ENCODE measurements around the gene DGLUCY.
"Not testable (repeated sequence)": the region's sequence is repeated elsewhere in the genome, so short reads cannot be mapped to it uniquely, and the experiment has no call there.

The DGLUCY gene

DNA sequence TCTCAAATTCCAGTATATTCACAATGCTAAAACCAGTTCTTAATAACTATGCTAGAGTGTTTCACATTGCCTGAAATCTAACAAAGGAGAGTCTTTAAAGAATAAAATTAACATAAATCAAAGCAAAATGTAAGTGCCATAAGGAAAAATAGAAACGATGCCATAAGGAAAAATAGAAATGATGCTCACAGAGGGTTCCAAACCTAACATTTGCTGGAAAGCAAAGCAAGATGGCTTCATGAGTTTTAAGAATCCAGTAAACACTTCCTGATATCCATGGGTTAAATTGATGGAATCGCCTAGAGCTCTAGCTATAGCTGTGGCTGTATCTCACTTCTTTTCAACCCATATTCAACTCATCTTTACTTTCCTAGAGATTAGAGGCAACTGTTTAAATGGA is 66.7 kb downstream of the DGLUCY start:
- no peak for DNase-seq (ENCODE audit: extremely low read depth, low read depth)
- TF ChIP-seq, protein P1, sequence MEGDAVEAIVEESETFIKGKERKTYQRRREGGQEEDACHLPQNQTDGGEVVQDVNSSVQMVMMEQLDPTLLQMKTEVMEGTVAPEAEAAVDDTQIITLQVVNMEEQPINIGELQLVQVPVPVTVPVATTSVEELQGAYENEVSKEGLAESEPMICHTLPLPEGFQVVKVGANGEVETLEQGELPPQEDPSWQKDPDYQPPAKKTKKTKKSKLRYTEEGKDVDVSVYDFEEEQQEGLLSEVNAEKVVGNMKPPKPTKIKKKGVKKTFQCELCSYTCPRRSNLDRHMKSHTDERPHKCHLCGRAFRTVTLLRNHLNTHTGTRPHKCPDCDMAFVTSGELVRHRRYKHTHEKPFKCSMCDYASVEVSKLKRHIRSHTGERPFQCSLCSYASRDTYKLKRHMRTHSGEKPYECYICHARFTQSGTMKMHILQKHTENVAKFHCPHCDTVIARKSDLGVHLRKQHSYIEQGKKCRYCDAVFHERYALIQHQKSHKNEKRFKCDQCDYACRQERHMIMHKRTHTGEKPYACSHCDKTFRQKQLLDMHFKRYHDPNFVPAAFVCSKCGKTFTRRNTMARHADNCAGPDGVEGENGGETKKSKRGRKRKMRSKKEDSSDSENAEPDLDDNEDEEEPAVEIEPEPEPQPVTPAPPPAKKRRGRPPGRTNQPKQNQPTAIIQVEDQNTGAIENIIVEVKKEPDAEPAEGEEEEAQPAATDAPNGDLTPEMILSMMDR (IDR thresholded peaks at IDR 0.05; ENCODE audit: low read depth, low read length) = no peak

- not testable (repeated sequence) for DNase-seq (ENCODE audit: extremely low read depth, low read depth)
Measured at GRCh38 chr14:91182753-91183152, 68.9 kb downstream of the DGLUCY start.

- TF ChIP-seq, protein P1 (IDR thresholded peaks at IDR 0.05; ENCODE audit: low read depth, low read length) = no peak
- no peak for DNase-seq (ENCODE audit: extremely low read depth, low read depth)
Measured at GRCh38 chr14:91184559-91184958, 70.7 kb downstream of the DGLUCY start.

GRCh38 chr14:91185721-91186120 is 71.8 kb downstream of the DGLUCY start:
- DNase-seq (ENCODE audit: extremely low read depth, low read depth) = no peak
- TF ChIP-seq, protein P1 (IDR thresholded peaks at IDR 0.05; ENCODE audit: low read depth, low read length) = no peak

DNA sequence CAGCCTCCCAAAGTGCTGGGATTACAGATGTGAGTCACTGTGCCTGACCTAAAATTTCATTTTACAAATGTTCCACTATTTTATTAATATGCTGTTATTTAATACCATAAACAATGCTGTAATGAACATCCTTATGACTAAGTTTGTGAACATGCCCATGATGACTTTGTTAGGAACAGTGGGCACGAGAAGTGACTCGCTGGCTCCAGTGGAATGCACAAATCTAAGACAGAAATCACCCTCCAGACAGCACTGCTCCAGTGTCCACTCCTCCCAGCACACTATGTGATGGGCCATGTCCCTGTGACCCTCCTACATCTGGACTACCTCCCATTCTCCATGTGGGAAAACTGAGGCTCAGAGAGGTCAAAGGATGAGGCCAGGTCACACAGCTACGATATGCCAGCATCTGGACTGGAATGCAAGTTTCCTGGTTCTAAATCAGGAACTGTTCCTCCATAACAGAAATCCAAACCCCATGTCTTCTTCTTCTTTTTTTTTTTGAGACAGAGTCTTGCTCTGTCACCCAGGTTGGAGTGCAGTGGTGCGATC is 72.7 kb downstream of the DGLUCY start:
- DNase-seq (ENCODE audit: extremely low read depth, low read depth) = no peak
- TF ChIP-seq, protein P1 (IDR thresholded peaks at IDR 0.05; ENCODE audit: low read depth, low read length) = no peak

- TF ChIP-seq, protein P1 (IDR thresholded peaks at IDR 0.05; ENCODE audit: low read depth, low read length) = no peak
- DNase-seq (ENCODE audit: extremely low read depth, low read depth) = no peak
Measured at GRCh38 chr14:91187271-91187670, 73.4 kb downstream of the DGLUCY start.

DNA sequence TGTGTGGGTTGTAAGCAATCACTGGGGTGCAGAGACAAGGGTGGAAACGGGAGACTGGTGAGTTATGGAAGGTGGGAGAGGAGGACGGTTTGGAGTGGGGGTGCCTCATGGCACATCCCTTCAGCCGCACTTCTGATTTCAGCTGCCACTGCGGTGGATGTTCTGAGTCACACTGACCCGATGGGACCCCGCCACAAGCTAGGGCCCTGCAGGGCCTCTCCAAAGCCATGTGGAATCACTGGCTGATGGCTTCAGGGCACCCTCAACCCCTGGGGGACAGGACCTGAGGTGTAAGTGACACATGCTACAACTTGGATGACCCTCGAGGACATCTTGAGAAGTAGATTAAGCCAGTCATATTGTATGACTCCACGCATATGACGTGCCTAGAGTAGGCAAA is 77.0 kb downstream of the DGLUCY start:
- TF ChIP-seq, protein P1 (IDR thresholded peaks at IDR 0.05; ENCODE audit: low read depth, low read length) = no peak
- DNase-seq (ENCODE audit: extremely low read depth, low read depth) = no peak

DNA sequence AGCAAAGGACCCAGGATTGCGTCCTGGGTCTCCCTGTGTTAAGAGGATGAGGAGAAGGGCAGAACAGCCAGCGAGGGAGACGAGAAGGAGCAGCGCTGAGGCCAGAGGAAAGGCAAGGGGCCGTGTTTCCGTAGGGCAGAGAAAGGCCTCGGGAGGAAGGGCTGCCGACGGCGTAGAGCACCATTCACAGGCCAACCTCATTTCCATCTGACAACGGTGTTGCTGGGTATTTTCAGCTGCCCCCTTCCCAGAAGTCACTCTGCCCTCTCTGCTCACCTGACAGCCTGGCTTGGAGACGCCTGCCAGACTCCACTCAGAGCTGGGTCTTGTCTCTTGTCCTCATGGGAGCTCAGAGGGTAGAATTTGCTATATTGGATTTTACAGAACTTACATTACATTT is 79.2 kb downstream of the DGLUCY start:
- TF ChIP-seq, protein P1 (IDR thresholded peaks at IDR 0.05; ENCODE audit: low read depth, low read length) = no peak
- DNase-seq (ENCODE audit: extremely low read depth, low read depth) = no peak

Data from AG09319 (cell line).